Measurements from ENCODE around the gene USP5.
"Not testable (repeated sequence)": the region's sequence is repeated elsewhere in the genome, so short reads cannot be mapped to it uniquely, and the experiment has no call there.

The USP5 gene

GRCh38 chr12:6883252-6883651, 31.3 kb downstream of the USP5 start:
- no peak for DNase-seq (ENCODE audit: insufficient read length, low spot score)
- no peak for FAIRE-seq

GRCh38 chr12:6883683-6884082, 31.7 kb downstream of the USP5 start:
- FAIRE-seq: no peak
- no peak for DNase-seq (ENCODE audit: insufficient read length, low spot score)

GRCh38 chr12:6884539-6884938, 32.6 kb downstream of the USP5 start:
- DNase-seq (ENCODE audit: insufficient read length, low spot score) (no peak), FAIRE-seq (no peak)

- FAIRE-seq; DNase-seq (ENCODE audit: insufficient read length, low spot score): not testable (repeated sequence)
Observed at GRCh38 chr12:6886206-6886999, 34.5 kb downstream of the USP5 start.

- DNase-seq (ENCODE audit: insufficient read length, low spot score) (no peak), FAIRE-seq (no peak)
Observed at GRCh38 chr12:6887460-6887859, 35.5 kb downstream of the USP5 start.

GRCh38 chr12:6888360-6888759, 36.4 kb downstream of the USP5 start:
- DNase-seq (ENCODE audit: insufficient read length, low spot score) (no peak), FAIRE-seq (no peak)

GRCh38 chr12:6888794-6889193, 36.8 kb downstream of the USP5 start:
- DNase-seq (ENCODE audit: insufficient read length, low spot score); FAIRE-seq: not testable (repeated sequence)

- DNase-seq (ENCODE audit: insufficient read length, low spot score); FAIRE-seq: not testable (repeated sequence)
Observed at GRCh38 chr12:6889775-6890573, 38.0 kb downstream of the USP5 start.

GRCh38 chr12:6890789-6891645, 39.1 kb downstream of the USP5 start:
- peak; percentile 94 for FAIRE-seq
- peak; percentile 93 for DNase-seq (ENCODE audit: insufficient read length, low spot score)

GRCh38 chr12:6891646-6892001, 39.7 kb downstream of the USP5 start:
- DNase-seq (ENCODE audit: insufficient read length, low spot score) (no peak), FAIRE-seq (no peak)

- FAIRE-seq; DNase-seq (ENCODE audit: insufficient read length, low spot score): not testable (repeated sequence)
Observed at GRCh38 chr12:6892683-6893082, 40.7 kb downstream of the USP5 start.

GRCh38 chr12:6894321-6894720, 42.4 kb downstream of the USP5 start:
- DNase-seq (ENCODE audit: insufficient read length, low spot score): no peak
- FAIRE-seq: no peak

GRCh38 chr12:6896846-6897435, 45.0 kb downstream of the USP5 start:
- no peak for DNase-seq (ENCODE audit: insufficient read length, low spot score)
- no peak for FAIRE-seq

- DNase-seq (ENCODE audit: insufficient read length, low spot score) (no peak), FAIRE-seq (no peak)
Observed at GRCh38 chr12:6899427-6899826, 47.5 kb downstream of the USP5 start.

GRCh38 chr12:6899837-6900519, 48.0 kb downstream of the USP5 start:
- FAIRE-seq (no peak), DNase-seq (ENCODE audit: insufficient read length, low spot score) (no peak)

GRCh38 chr12:6902448-6902847, 50.5 kb downstream of the USP5 start:
- FAIRE-seq: no peak

GRCh38 chr12:6903722-6904121, 51.8 kb downstream of the USP5 start:
- no peak for FAIRE-seq
- no peak for DNase-seq (ENCODE audit: insufficient read length, low spot score)

More at GRCh38 chr12:6902448-6902847, 50.5 kb downstream of the USP5 start:
- DNase-seq (ENCODE audit: insufficient read length, low spot score): no peak

- peak; percentile 85 for DNase-seq (ENCODE audit: insufficient read length, low spot score)
- FAIRE-seq: peak; percentile 100
Observed at GRCh38 chr12:6904280-6905276, 52.6 kb downstream of the USP5 start, which contains the start of gene LRRC23. LRRC23 (plus strand) TSS chr12:6904822; CDS start chr12:6905634, 812 bp downstream.
